Panc1 (cell line): ENCODE data around the gene WASF3.

Experiments used
- CTCF ChIP-seq: fragments of 450-650 bp; IDR thresholded peaks from 2 replicates; pipeline ENCODE4 v1.5.1; 2017; ENCODE audit warnings: mild to moderate bottlenecking
- POLR2AphosphoS5 ChIP-seq: IDR thresholded peaks from 2 replicates; pipeline ENCODE4 v1.6.1; 2012; ENCODE audit warnings: mild to moderate bottlenecking, low read depth, low read length, moderate library complexity
- SIN3A ChIP-seq: IDR thresholded peaks from 2 replicates; pipeline ENCODE4 v1.6.1; 2012; ENCODE audit warnings: low read depth, mild to moderate bottlenecking, low read length, moderate library complexity, borderline replicate concordance; ENCODE audit not compliant: insufficient read depth

- TF ChIP-seq POLR2AphosphoS5 (no peak), SIN3A (no peak), CTCF (no peak)
These were observed 122.1 kb downstream of the WASF3 start for GRCh38 chr13:26679411-26680122.
